Endodermal cell (in vitro differentiated cells): Measurements from ENCODE around the gene RBFOX1. TPM values are rescaled to one million over a fixed set of nuclear protein-coding genes. Genes with fewer than 3 reads are reported as not detected.

Experiments used
- DNase-seq: peaks from one replicate; pipeline ENCODE4 v3.0.0-alpha.2; 2017
- H3K27ac ChIP-seq: 2 replicates; pipeline ENCODE4 v1.5.1; 2013; ENCODE audit warnings: mild to moderate bottlenecking, low read depth, low read length, moderate library complexity
- H3K27me3 ChIP-seq: 2 replicates; pipeline ENCODE4 v1.6.1; 2013; ENCODE audit warnings: mild to moderate bottlenecking, low read length, moderate library complexity; ENCODE audit not compliant: insufficient read depth, control insufficient read depth, poor library complexity, severe bottlenecking
- H3K36me3 ChIP-seq: 2 replicates; pipeline ENCODE4 v1.7.0; 2013; ENCODE audit warnings: mild to moderate bottlenecking, low read length, moderate library complexity; ENCODE audit not compliant: control insufficient read depth, insufficient read depth
- H3K4me1 ChIP-seq: one replicate; pipeline ENCODE4 v1.7.0; 2013; ENCODE audit warnings: low read length; ENCODE audit not compliant: control insufficient read depth, insufficient read depth
- H3K4me3 ChIP-seq: 2 replicates; pipeline ENCODE4 v1.5.1; 2013; ENCODE audit warnings: mild to moderate bottlenecking, low read length, moderate library complexity
- H3K9ac ChIP-seq: 2 replicates; pipeline ENCODE4 v1.6.1; 2013; ENCODE audit warnings: mild to moderate bottlenecking, low read length, moderate library complexity; ENCODE audit not compliant: poor library complexity, severe bottlenecking; ENCODE audit errors: extremely low read depth
- H3K9me3 ChIP-seq: 2 replicates; pipeline ENCODE4 v1.6.1; 2013; ENCODE audit warnings: mild to moderate bottlenecking, low read length, moderate library complexity; ENCODE audit not compliant: control insufficient read depth
- H3K27ac Mint-ChIP-seq: 2 replicates; pipeline ENCODE4 v1.8.0; 2020; ENCODE audit warnings: mixed read lengths
- H3K27me3 Mint-ChIP-seq: 2 replicates; pipeline ENCODE4 v1.8.0; 2021; ENCODE audit warnings: mild to moderate bottlenecking, mixed read lengths; ENCODE audit not compliant: insufficient read depth
- H3K36me3 Mint-ChIP-seq: 2 replicates; pipeline ENCODE4 v1.8.0; 2020; ENCODE audit warnings: low read depth, mixed read lengths
- H3K4me1 Mint-ChIP-seq: 2 replicates; pipeline ENCODE4 v1.8.0; 2020; ENCODE audit warnings: mixed read lengths
- H3K4me3 Mint-ChIP-seq: 2 replicates; pipeline ENCODE4 v1.8.0; 2020; ENCODE audit warnings: mild to moderate bottlenecking, moderate library complexity, mixed read lengths
- H3K9me3 Mint-ChIP-seq: 2 replicates; pipeline ENCODE4 v1.8.0; 2020; ENCODE audit warnings: mild to moderate bottlenecking, mixed read lengths
- WGBS, 2 experiments: methylation state at CpG; one replicate each; pipeline versions ENCODE4 v1.1.5 to v1.1.7; 2013; ENCODE audit warnings: missing lambda C conversion rate in 2 of 2, mixed read lengths in 1 of 2; ENCODE audit not compliant: insufficient coverage in 1 of 2, insufficient read length in 1 of 2; 5-methylcytosine and 5-hydroxymethylcytosine counted together
- total RNA-seq, 2 donors: library from RNA; stranded (reverse); fragmentation: NEBNext Ultra II Directional in 1 of 2; extraction: Animal tissue kit (Norgen Biotek cat#: 25700) in 1 of 2; gene quantifications; 2 replicates in 1 of 2; 3 replicates in 1 of 2; pipeline ENCODE4 v1.2.1, GENCODE V29; 2021
- TF ChIP-seq, protein P1 (sequence below): fragments of 200-600 bp; sonication (generic); conservative IDR thresholded peaks from 2 replicates; pipeline ENCODE4 v1.5.0; 2021; ENCODE audit warnings: antibody characterized with exemption, mild to moderate bottlenecking

RBFOX1 gene
- total RNA-seq, 2 donors from 2014 or later, result 2.6 to 2.7 TPM

DNA sequence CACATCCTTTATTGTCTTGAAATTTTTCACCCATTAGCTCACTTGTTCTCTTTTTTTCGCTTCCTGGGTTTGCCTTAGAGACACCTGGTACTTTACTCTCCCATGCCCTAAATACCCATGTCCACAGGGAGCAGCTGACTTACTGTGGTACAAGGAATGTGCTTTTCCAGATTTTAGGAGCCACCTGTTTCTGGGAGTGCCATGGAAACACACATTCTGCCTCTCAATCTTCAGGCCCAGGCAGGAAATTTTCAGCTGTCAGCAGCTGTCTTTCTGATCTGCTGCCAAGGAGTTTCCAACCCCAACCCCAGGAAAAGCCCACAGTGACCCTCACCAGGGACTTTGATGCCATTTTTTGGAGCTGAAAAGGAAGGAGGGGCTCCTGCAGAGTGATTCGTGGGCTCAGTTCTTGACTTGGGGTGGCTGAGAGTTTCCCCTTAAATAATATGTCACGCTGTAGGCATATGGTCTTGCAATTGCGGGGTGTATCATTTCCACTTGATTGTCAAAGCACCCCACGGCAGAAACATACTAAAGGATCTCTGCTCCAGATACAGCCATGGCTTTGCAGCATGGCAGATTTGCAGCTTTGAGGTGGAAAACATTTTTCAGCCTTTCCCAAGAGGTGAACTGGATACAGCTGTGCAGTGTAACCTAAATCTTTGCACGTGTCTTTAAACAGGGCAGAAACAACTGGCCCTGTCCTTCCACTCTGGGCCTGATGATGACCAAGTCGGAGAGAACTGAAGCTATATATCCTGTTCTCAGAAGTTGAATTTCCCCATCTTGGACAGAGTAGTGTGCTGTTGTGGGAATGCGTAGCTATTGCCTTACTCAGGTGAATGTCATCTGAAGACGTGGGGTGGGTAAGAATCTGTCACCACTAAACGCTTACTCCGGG lies 19.2 kb downstream of the RBFOX1 start:
- H3K9me3 ChIP-seq, result no peaks in the 10 kb centered on the region
- H3K36me3 ChIP-seq, result no peaks in the 10 kb centered on the region
- no peaks in the 10 kb centered on the region for H3K27me3 ChIP-seq
- Mint-ChIP-seq H3K36me3 (no peaks in the 10 kb centered on the region), H3K4me1 (peaks cover 11% of the 10 kb centered on the region), H3K9me3 (no peaks in the 10 kb centered on the region), H3K27ac (no peak overlapping the region), H3K27me3 (no peaks in the 10 kb centered on the region), H3K4me3 (no peak overlapping the region)
- no peak overlapping the region for H3K9ac ChIP-seq
- no peak overlapping the region for H3K4me3 ChIP-seq
- WGBS, 2 experiments, result 94 to 96% methylated on average over 7 to 11 of the region's 11 CpGs
- DNase-seq, result no peak
- no peaks in the 10 kb centered on the region for H3K4me1 ChIP-seq
- H3K27ac ChIP-seq, result no peak overlapping the region
- TF ChIP-seq, protein P1, sequence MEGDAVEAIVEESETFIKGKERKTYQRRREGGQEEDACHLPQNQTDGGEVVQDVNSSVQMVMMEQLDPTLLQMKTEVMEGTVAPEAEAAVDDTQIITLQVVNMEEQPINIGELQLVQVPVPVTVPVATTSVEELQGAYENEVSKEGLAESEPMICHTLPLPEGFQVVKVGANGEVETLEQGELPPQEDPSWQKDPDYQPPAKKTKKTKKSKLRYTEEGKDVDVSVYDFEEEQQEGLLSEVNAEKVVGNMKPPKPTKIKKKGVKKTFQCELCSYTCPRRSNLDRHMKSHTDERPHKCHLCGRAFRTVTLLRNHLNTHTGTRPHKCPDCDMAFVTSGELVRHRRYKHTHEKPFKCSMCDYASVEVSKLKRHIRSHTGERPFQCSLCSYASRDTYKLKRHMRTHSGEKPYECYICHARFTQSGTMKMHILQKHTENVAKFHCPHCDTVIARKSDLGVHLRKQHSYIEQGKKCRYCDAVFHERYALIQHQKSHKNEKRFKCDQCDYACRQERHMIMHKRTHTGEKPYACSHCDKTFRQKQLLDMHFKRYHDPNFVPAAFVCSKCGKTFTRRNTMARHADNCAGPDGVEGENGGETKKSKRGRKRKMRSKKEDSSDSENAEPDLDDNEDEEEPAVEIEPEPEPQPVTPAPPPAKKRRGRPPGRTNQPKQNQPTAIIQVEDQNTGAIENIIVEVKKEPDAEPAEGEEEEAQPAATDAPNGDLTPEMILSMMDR, result no peak

DNA sequence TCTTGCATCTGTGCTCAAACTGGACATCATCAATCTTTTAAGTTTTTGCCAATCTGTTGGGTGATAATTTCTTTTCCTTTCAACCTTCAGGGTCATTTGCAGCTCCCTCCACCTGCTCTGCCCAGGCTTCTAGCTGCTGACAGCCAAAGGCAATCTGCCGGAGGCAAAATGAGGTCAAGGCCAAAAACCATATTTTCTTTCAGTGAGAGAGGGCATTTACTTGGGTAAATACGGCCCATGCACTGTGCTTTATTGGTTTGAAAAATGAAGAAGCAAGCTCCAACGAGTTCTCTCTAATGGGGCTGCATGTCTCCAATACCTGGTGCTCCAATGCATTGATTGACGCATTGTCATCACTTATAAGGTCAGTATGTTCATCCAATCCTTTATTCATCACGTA lies 23.1 kb downstream of the RBFOX1 start:
- Mint-ChIP-seq H3K9me3 (no peaks in the 10 kb centered on the region), H3K27ac (no peak overlapping the region), H3K27me3 (no peaks in the 10 kb centered on the region), H3K36me3 (no peaks in the 10 kb centered on the region), H3K4me1 (no peaks in the 10 kb centered on the region), H3K4me3 (no peak overlapping the region)
- Histone ChIP-seq H3K4me1 (no peaks in the 10 kb centered on the region), H3K36me3 (no peaks in the 10 kb centered on the region), H3K9ac (no peak overlapping the region), H3K9me3 (no peaks in the 10 kb centered on the region), H3K27me3 (no peaks in the 10 kb centered on the region), H3K27ac (no peak overlapping the region), H3K4me3 (no peak overlapping the region)
- WGBS, 2 experiments, result 79 to 91% methylated on average over 2 to 5 of the region's 5 CpGs
- TF ChIP-seq, protein P1, result no peak
- DNase-seq, result no peak

DNA sequence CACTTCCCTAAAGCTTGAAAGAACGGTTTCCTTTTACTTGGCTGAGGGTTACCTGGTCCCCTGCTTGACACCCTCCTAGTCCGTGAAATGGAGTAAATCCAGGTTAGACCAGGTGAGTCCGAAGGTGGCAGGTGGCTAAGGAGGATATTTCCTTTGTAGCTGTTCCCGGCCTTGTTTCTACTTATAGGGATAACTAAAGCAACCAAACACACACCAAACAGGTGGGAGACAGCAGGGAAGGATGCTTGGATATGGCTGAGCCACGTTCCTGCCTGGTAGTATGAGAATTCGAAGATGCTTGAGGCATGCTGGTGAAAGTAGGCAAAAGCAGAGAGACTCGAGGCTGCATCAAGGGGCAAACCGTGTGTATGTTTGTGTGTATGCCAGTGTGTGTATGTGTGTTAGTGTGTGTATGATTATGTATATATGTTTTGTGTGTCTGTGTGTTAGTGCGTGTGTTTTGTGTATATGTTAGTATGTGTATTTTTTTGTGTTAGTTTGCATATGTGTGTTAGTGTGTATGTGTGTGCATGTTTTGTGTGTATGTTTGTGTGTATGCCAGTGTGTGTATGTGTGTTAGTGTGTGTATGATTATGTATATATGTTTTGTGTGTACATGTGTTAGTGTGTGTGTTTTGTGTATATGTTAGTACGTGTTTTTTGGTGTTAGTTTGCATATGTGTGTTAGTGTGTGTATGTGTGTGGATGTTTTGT lies 28.9 kb downstream of the RBFOX1 start:
- Histone ChIP-seq H3K36me3 (no peaks in the 10 kb centered on the region), H3K27ac (no peak overlapping the region), H3K4me3 (no peak overlapping the region), H3K9me3 (no peaks in the 10 kb centered on the region), H3K4me1 (no peaks in the 10 kb centered on the region), H3K9ac (no peak overlapping the region), H3K27me3 (no peaks in the 10 kb centered on the region)
- Mint-ChIP-seq H3K4me1 (peaks cover 4% of the 10 kb centered on the region), H3K27me3 (peaks cover 1% of the 10 kb centered on the region), H3K27ac (no peak overlapping the region), H3K9me3 (no peaks in the 10 kb centered on the region), H3K36me3 (no peaks in the 10 kb centered on the region), H3K4me3 (no peak overlapping the region)
- 90 to 91% methylated on average over 3 to 10 of the region's 10 CpGs for WGBS, 2 experiments
- TF ChIP-seq, protein P1, result no peak
- DNase-seq, result no peak
